Gastrocnemius medialis (tissue), 4 donors: ENCODE measurements around the gene CCL7. TPM values are rescaled to one million over a fixed set of nuclear protein-coding genes. Genes with fewer than 3 reads are reported as not detected.

Experiments used
- ATAC-seq, 2 donors: fragments of 150-250 bp; one replicate each; pipeline ENCODE4 v1.9.1; 2016
- DNase-seq, 2 donors: peaks; one replicate each; pipeline ENCODE4 v3.0.0-alpha.2; 2019
- H3K27ac ChIP-seq, 4 donors: fragments of 200-600 bp; sonication (generic); 1 replicate in 1 of 4; 2 replicates in 3 of 4; pipeline ENCODE4 v1.5.1; 2016 to 2018; ENCODE audit warnings: mild to moderate bottlenecking in 2 of 4, moderate library complexity in 1 of 4
- H3K27me3 ChIP-seq, 3 donors: fragments of 200-600 bp; sonication (generic) in 2 of 3; 1 replicate in 1 of 3; 2 replicates in 2 of 3; pipeline versions ENCODE4 v1.5.1 to v1.6.0; 2016 to 2019; ENCODE audit warnings: mild to moderate bottlenecking in 1 of 3, moderate library complexity in 1 of 3
- H3K36me3 ChIP-seq, 2 donors: fragments of 200-600 bp; sonication (generic) in 1 of 2; one replicate each; pipeline ENCODE4 v1.5.1; 2017 to 2018
- H3K4me1 ChIP-seq, 2 donors: fragments of 200-600 bp; sonication (generic) in 1 of 2; one replicate each; pipeline ENCODE4 v1.5.1; 2016 to 2017; ENCODE audit warnings: mild to moderate bottlenecking in 2 of 2
- H3K4me3 ChIP-seq, 4 donors: fragments of 200-600 bp; sonication (generic) in 3 of 4; 1 replicate in 1 of 4; 2 replicates in 3 of 4; pipeline ENCODE4 v1.5.1; 2016 to 2019; ENCODE audit warnings: mild to moderate bottlenecking in 2 of 4
- H3K9me3 ChIP-seq, 3 donors: fragments of 200-600 bp; sonication (generic) in 2 of 3; 1 replicate in 1 of 3; 2 replicates in 2 of 3; pipeline ENCODE4 v1.5.1; 2016 to 2019
- CTCF ChIP-seq, 5 experiments: fragments of 450-650 bp in 3 of 5; fragments of 200-600 bp in 2 of 5; sonication (generic) in 2 of 5; IDR thresholded peaks in 4 of 5; conservative IDR thresholded peaks in 1 of 5; 1 replicate in 4 of 5; 2 replicates in 1 of 5; pipeline ENCODE4 v1.5.1; 2016 to 2019; ENCODE audit warnings: antibody characterized with exemption in 5 of 5, mild to moderate bottlenecking in 3 of 5, moderate library complexity in 3 of 5
- POLR2A ChIP-seq, 2 donors: fragments of 450-650 bp; IDR thresholded peaks; one replicate each; pipeline ENCODE4 v1.6.1; 2017; ENCODE audit warnings: antibody characterized with exemption in 2 of 2, mild to moderate bottlenecking in 2 of 2, moderate library complexity in 2 of 2
- in situ Hi-C, 4 donors: fragments of 200-750 bp; cut with MboI; loops; one replicate each; pipeline versions ENCODE4 v1.15.0 to v1.8.0; 2017; ENCODE audit warnings: low sequenced_read_pairs in 4 of 4
- intact Hi-C: fragments of 100-400 bp; cut with DNase I; formaldehyde crosslinking; loops from one replicate; pipeline ENCODE4 v1.15.1; 2023; ENCODE audit warnings: low total_unique reads
- total RNA-seq, 4 donors: library from RNA; depleted of rRNA; stranded (reverse); fragments of >200 nt; gene quantifications; one replicate each; pipeline versions ENCODE4 v1.1.0 to v1.2.3, GENCODE V29; 2016

CCL7 gene
- total RNA-seq, 4 donors from 2014 or later = not detected

- Histone ChIP-seq H3K4me1 (no peaks in the 10 kb centered on the region), H3K27me3 (no peaks in the 10 kb centered on the region), H3K36me3 (no peaks in the 10 kb centered on the region), H3K9me3 (no peaks in the 10 kb centered on the region), H3K27ac (no peak overlapping the region), H3K4me3 (no peak overlapping the region)
- ATAC-seq (no peak), DNase-seq (no peak)
- intact Hi-C loops (no loop called here), in situ Hi-C loops (no loop called here)
- TF ChIP-seq CTCF (IDR thresholded peaks at IDR 0.05 in 4 of 5, conservative IDR thresholded peaks at IDR 0.05 in 1 of 5) = no peak
- TF ChIP-seq POLR2A (IDR thresholded peaks at IDR 0.05) = no peak
These were observed 8.3 kb upstream of the CCL7 start for GRCh38 chr17:34261568-34262337.

GRCh38 chr17:34265711-34266110 is 4.3 kb upstream of the CCL7 start:
- DNase-seq = no peak
- intact Hi-C loops (no loop called here), in situ Hi-C loops (no loop called here)
- Histone ChIP-seq H3K27ac (no peak overlapping the region), H3K9me3 (no peaks in the 10 kb centered on the region), H3K4me3 (no peak overlapping the region), H3K36me3 (no peaks in the 10 kb centered on the region), H3K27me3 (no peaks in the 10 kb centered on the region), H3K4me1 (no peaks in the 10 kb centered on the region)
- no peak for ATAC-seq
- TF ChIP-seq POLR2A (IDR thresholded peaks at IDR 0.05) (no peak), CTCF (IDR thresholded peaks at IDR 0.05 in 4 of 5, conservative IDR thresholded peaks at IDR 0.05 in 1 of 5) (no peak)

GRCh38 chr17:34275881-34276280 is 5.9 kb downstream of the CCL7 start:
- ATAC-seq (no peak), DNase-seq (no peak)
- in situ Hi-C loops (no loop called here), intact Hi-C loops (no loop called here)
- Histone ChIP-seq H3K9me3 (no peaks in the 10 kb centered on the region), H3K4me1 (no peaks in the 10 kb centered on the region), H3K27me3 (no peaks in the 10 kb centered on the region), H3K27ac (no peak overlapping the region), H3K4me3 (no peak overlapping the region), H3K36me3 (no peaks in the 10 kb centered on the region)
- TF ChIP-seq CTCF (IDR thresholded peaks at IDR 0.05 in 4 of 5, conservative IDR thresholded peaks at IDR 0.05 in 1 of 5) (no peak), POLR2A (IDR thresholded peaks at IDR 0.05) (no peak)

GRCh38 chr17:34276826-34277225 is 6.8 kb downstream of the CCL7 start:
- H3K4me1 ChIP-seq = no peaks in the 10 kb centered on the region
- no peak for ATAC-seq
- H3K27ac ChIP-seq = no peak overlapping the region
- no peak for DNase-seq
- no peaks in the 10 kb centered on the region for H3K9me3 ChIP-seq
- H3K27me3 ChIP-seq = no peaks in the 10 kb centered on the region
- intact Hi-C loops = no loop called here
- H3K36me3 ChIP-seq = no peaks in the 10 kb centered on the region
- in situ Hi-C loops = no loop called here
- H3K4me3 ChIP-seq = no peak overlapping the region
- TF ChIP-seq POLR2A (IDR thresholded peaks at IDR 0.05) (no peak), CTCF (IDR thresholded peaks at IDR 0.05 in 4 of 5, conservative IDR thresholded peaks at IDR 0.05 in 1 of 5) (no peak)

- no peaks in the 10 kb centered on the region for H3K27me3 ChIP-seq
- ATAC-seq = no peak
These were observed 13.6 kb downstream of the CCL7 start for GRCh38 chr17:34283571-34283970.

More at GRCh38 chr17:34283571-34283970, 13.6 kb downstream of the CCL7 start:
- H3K9me3 ChIP-seq = no peaks in the 10 kb centered on the region
- DNase-seq = no peak
- no peak for TF ChIP-seq CTCF (IDR thresholded peaks at IDR 0.05 in 4 of 5, conservative IDR thresholded peaks at IDR 0.05 in 1 of 5)
- no peak for TF ChIP-seq POLR2A (IDR thresholded peaks at IDR 0.05)
- intact Hi-C loops (no loop called here), in situ Hi-C loops (no loop called here)
- no peak overlapping the region for H3K4me3 ChIP-seq
- H3K27ac ChIP-seq = no peak overlapping the region
- no peaks in the 10 kb centered on the region for H3K36me3 ChIP-seq
- H3K4me1 ChIP-seq = peaks cover 0 to 3% of the 10 kb centered on the region in 2 donors
